Stimulated activated naive CD8-positive, alpha-beta T cell treated with anti-CD3 and anti-CD28 coated beads, Interleukin-15, Interleukin-2, amounts not matched to agents 100 ng/mL and 50 ng/mL, for 24 hours (primary cell): ENCODE data around the gene PADI6.
"Not testable (repeated sequence)": the region's sequence is repeated elsewhere in the genome, so short reads cannot be mapped to it uniquely, and the experiment has no call there.

Experiments
- H3K27ac Mint-ChIP-seq: one replicate; pipeline ENCODE4 v1.8.0; 2021; ENCODE audit warnings: mild to moderate bottlenecking, mixed read lengths
- H3K27me3 Mint-ChIP-seq: one replicate; pipeline ENCODE4 v1.8.0; 2021; ENCODE audit warnings: mixed read lengths
- H3K36me3 Mint-ChIP-seq: one replicate; pipeline ENCODE4 v1.8.0; 2021; ENCODE audit warnings: low read depth, mixed read lengths
- H3K4me1 Mint-ChIP-seq: one replicate; pipeline ENCODE4 v1.8.0; 2021; ENCODE audit warnings: low read depth, mixed read lengths
- H3K4me3 Mint-ChIP-seq: one replicate; pipeline ENCODE4 v1.8.0; 2021; ENCODE audit warnings: mild to moderate bottlenecking, mixed read lengths
- H3K9me3 Mint-ChIP-seq: one replicate; pipeline ENCODE4 v1.8.0; 2021; ENCODE audit warnings: mixed read lengths

The PADI6 gene

DNA sequence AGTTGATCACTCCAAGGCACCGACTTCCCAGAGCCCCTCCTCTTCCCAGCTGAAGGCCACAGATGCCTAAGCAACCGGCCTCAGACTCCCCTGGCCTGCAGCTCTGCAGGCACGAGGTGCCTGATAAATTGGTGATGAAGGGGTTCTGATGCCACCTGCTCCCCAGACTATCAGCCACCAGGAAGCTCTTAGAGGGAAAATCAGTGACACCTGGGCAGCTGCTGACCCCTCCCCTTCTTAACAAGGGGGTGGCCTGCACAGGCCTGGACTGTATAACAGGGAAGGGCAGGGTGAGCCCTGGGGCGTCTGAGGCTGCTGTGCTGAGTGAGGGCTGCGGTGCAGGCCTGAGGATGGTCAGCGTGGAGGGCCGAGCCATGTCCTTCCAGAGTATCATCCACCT is at the start of gene PADI6:
Gene PADI6, plus strand, starts transcription at position 301 of the 400 bp plus-strand sequence. Its CDS starts 50 bp downstream, at position 351.
- Mint-ChIP-seq H3K27me3 (peaks cover 9% of the 10 kb centered on the region), H3K27ac (no peak within 1 kb of the TSS), H3K4me1 (no peaks in the 10 kb centered on the region), H3K9me3 (no peaks in the 10 kb centered on the region), H3K36me3 (no peaks in the 10 kb centered on the region), H3K4me3 (no peak within 1 kb of the TSS)

DNA sequence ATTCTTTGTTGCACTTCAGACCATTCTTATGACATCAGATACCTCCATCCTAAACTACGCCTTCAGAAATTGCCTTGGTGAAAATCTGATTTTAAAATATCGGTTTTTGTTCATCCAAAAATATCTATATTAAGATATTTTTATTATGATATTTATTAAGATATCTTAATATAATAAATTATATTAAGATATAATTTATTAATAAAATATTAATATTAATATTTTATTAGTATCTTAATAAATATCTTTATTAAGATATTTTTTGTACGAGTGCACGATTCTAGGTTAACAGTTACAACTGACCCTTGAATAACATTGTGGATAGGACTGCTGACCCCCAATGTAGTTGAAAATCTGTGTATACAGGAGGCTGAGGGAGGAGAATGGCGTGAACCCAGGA is 43.1 kb upstream of the PADI6 start:
- Mint-ChIP-seq H3K36me3 (no peaks in the 10 kb centered on the region), H3K27me3 (peaks cover 14% of the 10 kb centered on the region), H3K27ac (no peak overlapping the region), H3K4me3 (no peak overlapping the region), H3K9me3 (no peaks in the 10 kb centered on the region), H3K4me1 (no peaks in the 10 kb centered on the region)

DNA sequence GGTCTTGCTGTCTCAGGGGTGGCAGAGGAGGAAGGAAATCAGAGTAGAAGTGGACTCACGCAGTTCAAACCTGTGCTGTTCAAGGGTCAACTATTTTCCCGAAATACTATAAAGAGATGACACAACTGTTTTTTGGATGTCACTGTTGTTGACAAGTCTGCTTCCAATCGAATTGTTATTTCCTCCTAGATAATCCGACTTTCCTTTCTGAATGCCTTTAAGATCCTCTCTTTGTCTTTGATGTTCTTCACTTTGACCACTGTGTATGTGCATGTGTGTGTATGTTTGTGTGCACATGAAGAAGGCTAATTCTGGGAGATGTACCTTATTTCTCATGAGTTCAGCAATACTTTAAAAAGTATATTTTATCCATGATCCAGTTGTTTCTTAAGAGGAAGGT is 42.4 kb upstream of the PADI6 start:
- H3K9me3 Mint-ChIP-seq: no peaks in the 10 kb centered on the region
- H3K4me1 Mint-ChIP-seq: no peaks in the 10 kb centered on the region
- no peak overlapping the region for H3K27ac Mint-ChIP-seq
- H3K36me3 Mint-ChIP-seq: no peaks in the 10 kb centered on the region
- H3K4me3 Mint-ChIP-seq: no peak overlapping the region
- H3K27me3 Mint-ChIP-seq: peaks cover 16% of the 10 kb centered on the region

DNA sequence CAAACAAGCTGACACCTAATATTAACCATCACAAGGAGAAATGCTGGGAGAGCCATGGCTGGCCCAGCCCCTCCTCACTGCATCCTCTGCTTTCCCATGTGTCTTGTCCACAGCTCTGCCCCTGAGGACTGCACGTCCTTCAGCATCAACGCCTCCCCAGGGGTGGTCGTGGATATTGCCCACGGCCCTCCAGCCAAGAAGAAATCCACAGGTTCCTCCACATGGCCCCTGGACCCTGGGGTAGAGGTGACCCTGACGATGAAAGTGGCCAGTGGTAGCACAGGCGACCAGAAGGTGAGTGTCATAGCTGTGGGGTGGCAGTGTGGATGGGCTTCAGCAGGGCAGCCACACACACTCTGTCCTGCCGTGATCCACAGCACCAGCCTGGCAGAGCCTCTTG is 41.1 kb upstream of the PADI6 start:
- H3K27ac Mint-ChIP-seq: no peak overlapping the region
- H3K9me3 Mint-ChIP-seq: no peaks in the 10 kb centered on the region
- H3K4me1 Mint-ChIP-seq: no peaks in the 10 kb centered on the region
- no peaks in the 10 kb centered on the region for H3K36me3 Mint-ChIP-seq
- H3K27me3 Mint-ChIP-seq: peaks cover 18% of the 10 kb centered on the region
- H3K4me3 Mint-ChIP-seq: no peak overlapping the region

DNA sequence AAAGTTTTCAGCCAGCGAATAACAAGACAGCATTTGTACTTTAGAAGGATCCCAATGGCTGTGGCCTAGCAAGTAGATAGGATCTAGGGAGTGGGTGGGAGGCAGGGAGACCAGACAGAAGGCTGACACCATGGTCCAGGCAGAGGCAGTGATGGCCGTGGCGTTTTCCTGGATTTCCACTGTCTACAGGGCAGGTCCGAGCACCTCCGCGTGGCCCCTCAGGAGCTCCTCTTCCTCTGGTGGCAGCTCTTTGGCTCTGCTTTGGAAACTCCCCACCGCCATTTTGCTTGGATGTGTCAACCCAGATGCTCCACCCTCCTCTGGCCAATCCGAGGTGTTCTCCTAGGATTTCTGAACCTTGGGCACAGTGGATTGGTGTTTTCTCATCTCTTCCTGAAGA is 38.9 kb upstream of the PADI6 start:
- Mint-ChIP-seq H3K27me3 (peaks cover 26% of the 10 kb centered on the region), H3K9me3 (no peaks in the 10 kb centered on the region), H3K36me3 (no peaks in the 10 kb centered on the region), H3K27ac (no peak overlapping the region), H3K4me3 (no peak overlapping the region), H3K4me1 (no peaks in the 10 kb centered on the region)

DNA sequence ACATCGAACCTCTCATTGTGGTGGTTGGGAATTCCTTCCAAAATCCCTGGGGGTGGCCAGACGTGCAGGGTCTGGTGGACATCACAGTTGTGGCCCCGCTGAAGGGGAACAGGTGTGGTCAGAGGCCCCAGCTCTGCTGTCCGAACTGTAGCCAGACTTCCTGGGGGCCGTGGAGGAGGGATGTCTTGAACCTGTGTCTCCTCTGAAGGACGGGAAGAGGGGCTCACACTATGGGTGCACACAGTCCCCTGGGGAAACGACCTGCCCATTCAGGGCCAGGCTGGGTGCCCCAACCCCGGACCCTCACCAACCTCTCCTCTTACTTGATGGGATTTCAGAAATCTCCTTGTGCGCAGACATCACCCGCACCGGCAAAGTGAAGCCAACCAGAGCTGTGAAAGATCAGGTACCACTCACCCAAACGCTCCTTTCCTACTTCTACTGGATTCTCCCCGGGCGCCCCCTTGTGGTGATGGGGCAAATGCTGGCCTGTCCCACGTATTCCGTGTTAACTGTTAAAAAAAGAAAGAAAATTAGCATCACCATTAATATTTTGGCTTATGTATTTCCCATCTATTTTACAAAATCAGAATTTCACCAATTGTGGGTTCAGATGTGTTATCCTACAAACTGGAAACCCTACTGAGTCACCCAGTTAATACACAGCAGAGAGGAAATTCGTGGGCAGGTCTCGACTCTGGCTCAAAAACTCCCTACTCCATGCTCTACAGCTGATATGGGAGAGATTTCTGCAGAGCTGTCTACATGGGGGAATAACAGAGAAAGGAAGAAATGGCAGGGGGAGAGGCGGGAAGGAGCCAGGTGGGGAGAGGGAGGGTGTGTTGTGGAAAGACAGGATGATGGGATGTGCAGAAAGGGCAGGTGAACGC is 35.9 kb upstream of the PADI6 start:
- no peaks in the 10 kb centered on the region for H3K9me3 Mint-ChIP-seq
- H3K4me1 Mint-ChIP-seq: no peaks in the 10 kb centered on the region
- H3K36me3 Mint-ChIP-seq: no peaks in the 10 kb centered on the region
- H3K4me3 Mint-ChIP-seq: no peak overlapping the region
- H3K27me3 Mint-ChIP-seq: peaks cover 22% of the 10 kb centered on the region
- H3K27ac Mint-ChIP-seq: no peak overlapping the region

DNA sequence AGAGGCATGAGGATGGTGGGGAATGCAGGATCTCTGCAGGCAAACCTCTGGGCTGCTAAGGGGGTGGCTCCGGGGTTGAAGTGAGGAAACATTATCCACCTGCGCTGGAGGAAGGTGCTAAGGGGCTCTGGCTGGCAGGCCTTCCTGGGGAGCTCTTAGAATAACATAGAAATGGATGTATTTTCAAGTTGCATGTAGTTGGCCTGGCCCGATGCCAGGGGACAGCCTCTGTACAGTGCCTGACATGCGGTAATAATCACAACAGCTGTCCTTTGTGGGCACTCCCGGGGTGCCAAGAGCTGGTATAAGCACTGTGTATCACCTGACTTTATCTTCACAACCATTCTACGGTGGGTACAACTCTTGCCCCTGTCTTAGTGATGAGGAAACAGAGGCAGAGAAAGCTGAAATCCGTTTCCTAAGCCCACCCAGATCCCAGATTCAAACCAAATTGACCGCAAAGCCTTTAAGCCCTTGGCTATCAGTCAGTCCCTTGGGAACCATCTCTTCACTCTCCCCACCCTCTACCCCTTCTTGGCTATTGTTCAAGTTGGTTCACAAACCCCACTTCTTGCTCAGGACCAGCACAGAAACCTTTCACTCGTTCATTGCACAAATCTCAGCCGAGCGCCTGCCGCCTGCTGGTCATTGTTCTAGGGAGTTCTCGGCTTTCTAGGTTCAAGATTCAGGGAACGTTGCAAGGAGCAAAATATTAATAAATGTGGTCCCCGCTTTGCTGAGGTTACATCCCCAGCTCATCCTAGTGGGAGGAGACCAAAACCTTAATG is 33.1 kb upstream of the PADI6 start:
- no peaks in the 10 kb centered on the region for H3K9me3 Mint-ChIP-seq

DNA sequence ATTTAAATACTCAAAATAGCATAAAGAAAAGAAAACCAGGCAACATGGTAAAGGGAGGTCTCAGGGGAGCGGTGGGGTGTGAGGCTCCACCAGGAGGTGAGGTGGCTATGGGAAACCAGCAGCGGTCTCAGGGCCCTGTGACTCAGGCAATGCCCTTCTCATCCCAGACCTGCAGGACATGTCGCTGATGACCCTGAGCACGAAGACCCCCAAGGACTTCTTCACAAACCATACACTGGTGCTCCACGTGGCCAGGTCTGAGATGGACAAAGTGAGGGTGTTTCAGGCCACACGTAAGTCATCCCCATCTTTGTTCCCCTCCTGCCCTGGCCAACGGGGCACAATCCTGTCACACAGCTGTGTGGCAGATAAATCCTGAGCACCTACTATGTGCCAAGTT is 32.5 kb upstream of the PADI6 start:
- Mint-ChIP-seq H3K9me3 (no peaks in the 10 kb centered on the region), H3K4me3 (no peak overlapping the region), H3K27ac (no peak overlapping the region), H3K27me3 (peaks cover 11% of the 10 kb centered on the region), H3K36me3 (no peaks in the 10 kb centered on the region), H3K4me1 (no peaks in the 10 kb centered on the region)

More for the DNA sequence above, 33.1 kb upstream of the PADI6 start:
- Mint-ChIP-seq H3K27me3 (peaks cover 12% of the 10 kb centered on the region), H3K4me1 (no peaks in the 10 kb centered on the region), H3K4me3 (no peak overlapping the region), H3K36me3 (no peaks in the 10 kb centered on the region), H3K27ac (no peak overlapping the region)

DNA sequence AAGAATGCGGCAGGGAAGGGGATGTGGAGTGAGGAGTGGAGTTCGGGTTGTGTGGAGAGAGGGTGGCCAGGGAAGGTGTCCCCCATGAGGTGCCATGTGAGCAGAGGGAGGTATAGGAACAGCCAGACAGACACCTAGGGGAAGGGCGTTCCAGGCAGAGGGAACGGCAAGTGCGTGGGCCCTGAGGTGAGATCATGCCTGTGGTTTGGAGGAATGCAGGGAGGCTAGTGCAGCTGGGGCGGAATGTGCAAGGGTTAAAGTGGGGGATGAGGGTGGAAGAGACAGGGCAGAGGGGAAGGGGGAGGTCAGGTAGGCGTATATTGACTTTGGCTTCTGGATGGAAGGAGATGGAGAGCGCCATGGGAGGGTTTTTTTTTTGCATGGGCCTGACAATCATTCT is 31.6 kb upstream of the PADI6 start:
- no peaks in the 10 kb centered on the region for H3K4me1 Mint-ChIP-seq
- H3K4me3 Mint-ChIP-seq: no peak overlapping the region
- H3K36me3 Mint-ChIP-seq: no peaks in the 10 kb centered on the region
- H3K27ac Mint-ChIP-seq: no peak overlapping the region
- H3K27me3 Mint-ChIP-seq: peaks cover 9% of the 10 kb centered on the region
- no peaks in the 10 kb centered on the region for H3K9me3 Mint-ChIP-seq

DNA sequence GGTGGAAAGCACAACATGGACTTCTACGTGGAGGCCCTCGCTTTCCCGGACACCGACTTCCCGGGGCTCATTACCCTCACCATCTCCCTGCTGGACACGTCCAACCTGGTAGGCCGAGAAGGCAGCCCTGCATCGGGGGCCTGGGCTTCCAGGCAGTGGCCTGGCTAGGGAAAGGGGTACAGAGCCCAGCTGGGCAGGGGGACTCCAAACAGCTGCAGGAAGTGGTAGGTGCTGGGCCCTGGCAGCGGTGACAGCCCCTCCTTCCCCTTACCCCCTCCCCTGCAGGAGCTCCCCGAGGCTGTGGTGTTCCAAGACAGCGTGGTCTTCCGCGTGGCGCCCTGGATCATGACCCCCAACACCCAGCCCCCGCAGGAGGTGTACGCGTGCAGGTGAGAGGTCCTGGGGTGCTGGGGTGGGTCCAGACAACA is 30.0 kb upstream of the PADI6 start:
- Mint-ChIP-seq H3K9me3 (no peaks in the 10 kb centered on the region), H3K27ac (no peak overlapping the region), H3K4me3 (no peak overlapping the region), H3K27me3 (no peaks in the 10 kb centered on the region), H3K4me1 (no peaks in the 10 kb centered on the region), H3K36me3 (no peaks in the 10 kb centered on the region)

DNA sequence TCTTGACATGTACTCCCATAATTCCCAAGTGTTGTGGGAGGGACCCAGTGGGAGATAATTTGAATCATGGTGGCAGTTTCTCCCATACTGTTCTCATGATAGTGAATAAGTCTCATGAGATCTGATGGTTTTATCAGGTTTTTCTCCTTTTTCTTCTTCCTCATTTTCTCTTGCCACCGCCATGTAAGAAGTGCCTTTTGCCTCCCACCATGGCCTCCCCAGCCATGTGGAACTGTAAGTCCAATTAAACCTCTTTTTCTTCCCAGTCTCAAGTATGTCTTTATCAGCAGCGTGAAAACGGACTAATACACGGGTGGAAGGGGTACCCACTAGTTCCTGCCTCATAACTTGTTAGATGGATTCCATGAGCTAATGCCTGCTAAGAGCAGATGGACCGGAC is 26.5 kb upstream of the PADI6 start:
- not testable (repeated sequence) for H3K4me1 Mint-ChIP-seq, H3K9me3 Mint-ChIP-seq, H3K4me3 Mint-ChIP-seq, H3K27me3 Mint-ChIP-seq, H3K27ac Mint-ChIP-seq, H3K36me3 Mint-ChIP-seq

DNA sequence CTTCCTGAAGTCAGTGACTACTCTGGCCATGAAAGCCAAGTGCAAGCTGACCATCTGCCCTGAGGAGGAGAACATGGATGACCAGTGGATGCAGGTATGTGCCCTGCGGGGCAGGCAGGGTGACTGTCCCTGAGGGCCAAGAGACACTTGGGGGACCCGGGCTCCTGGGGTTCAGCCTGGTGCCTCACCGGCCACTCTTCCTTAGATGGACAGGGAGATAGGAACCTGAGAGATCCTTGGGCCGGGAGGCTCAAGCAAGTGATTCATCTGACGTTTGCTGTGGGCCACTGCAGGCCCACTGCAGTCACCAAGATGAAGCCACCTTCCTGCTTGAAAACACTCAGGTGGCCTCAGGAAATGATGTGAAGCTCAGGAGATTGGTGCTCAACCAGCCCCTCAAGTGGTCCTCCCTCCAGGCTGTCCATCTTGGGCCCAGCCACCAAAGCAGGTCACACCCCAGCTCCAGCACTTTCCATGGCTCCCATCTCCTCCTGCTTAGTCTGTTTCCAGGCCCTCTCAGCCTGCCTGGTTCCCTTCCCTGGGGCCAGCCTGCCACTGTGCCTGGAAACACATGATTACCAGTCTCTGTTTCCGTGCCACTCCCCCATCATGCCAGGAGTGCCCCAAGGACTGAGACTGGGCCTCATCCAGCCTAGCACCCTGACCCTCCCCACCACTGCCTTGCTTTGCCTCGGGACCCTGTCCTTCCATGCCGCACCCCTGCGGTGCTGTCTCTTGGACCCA is 25.8 kb upstream of the PADI6 start:
- Mint-ChIP-seq H3K27me3 (no peaks in the 10 kb centered on the region), H3K27ac (no peak overlapping the region), H3K36me3 (no peaks in the 10 kb centered on the region), H3K4me1 (peaks cover 5% of the 10 kb centered on the region), H3K4me3 (no peak overlapping the region), H3K9me3 (no peaks in the 10 kb centered on the region)

DNA sequence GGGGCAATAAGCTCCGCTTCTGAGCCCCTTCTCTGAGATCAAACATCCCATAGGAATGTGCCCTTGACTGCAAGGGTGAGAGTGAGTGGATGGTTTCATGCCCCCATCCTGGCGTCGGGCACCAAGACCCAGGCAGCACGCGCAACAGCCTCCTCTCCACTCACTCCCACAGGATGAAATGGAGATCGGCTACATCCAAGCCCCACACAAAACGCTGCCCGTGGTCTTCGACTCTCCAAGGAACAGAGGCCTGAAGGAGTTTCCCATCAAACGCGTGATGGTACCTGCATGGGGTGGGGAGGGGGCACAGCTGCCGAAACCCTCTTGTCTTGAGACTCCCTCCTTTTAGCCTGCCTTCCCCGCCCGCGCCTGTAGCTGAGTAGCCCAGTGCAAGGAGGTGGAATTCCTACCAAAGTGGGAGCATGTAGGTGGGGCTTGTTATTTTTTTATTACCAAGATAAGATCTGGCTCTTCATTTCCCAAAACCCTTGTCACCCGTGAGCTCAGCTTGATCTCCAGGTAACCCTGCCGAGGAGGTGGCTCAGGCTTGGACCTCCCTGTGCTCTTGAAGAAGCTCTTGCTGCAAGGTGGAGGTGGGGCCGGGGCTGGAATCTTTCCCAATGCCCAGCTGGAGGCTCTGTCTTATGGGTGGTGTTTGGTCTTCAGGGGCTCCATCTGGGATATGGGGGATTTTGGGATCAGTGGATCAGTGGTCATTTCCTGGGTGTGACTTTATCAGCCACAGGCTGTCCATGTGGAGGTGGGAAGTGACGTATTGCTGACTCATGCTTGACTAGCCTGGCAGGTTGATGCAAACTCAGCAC is 24.0 kb upstream of the PADI6 start:
- H3K27me3 Mint-ChIP-seq: no peaks in the 10 kb centered on the region
- no peak overlapping the region for H3K4me3 Mint-ChIP-seq
- no peak overlapping the region for H3K27ac Mint-ChIP-seq
- peaks cover 5% of the 10 kb centered on the region for H3K4me1 Mint-ChIP-seq
- no peaks in the 10 kb centered on the region for H3K9me3 Mint-ChIP-seq
- H3K36me3 Mint-ChIP-seq: no peaks in the 10 kb centered on the region

DNA sequence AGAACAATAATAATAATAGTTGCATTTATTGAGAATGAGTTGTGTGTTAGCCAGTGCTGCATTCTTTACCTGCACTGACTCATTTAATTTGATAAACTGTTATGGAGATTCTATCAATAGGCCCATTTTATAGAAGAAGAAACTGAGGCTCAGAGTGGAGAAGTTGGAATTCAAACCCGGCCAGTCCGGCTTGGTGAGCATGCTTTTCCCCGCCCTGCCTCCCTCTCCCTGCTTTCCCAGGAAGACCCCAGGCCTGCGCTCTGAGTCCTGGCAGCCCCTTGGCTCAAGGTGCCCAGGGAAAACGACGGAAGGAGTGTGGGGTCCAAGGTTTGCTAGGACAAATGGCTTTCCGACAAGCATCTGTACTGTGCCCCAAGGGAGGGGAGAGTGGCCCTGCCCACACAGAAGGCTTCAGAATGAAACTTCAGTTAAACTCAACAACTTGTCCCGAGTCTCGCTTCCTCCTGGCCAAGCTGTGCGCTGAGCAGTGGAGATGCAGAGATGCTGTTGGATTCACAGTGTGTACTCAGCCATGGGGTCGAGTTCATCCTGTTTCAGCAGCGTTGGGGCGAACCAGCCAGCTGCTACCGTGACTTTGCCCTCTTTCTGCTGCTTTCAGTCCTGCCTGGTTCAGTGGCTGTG is 23.3 kb upstream of the PADI6 start:
- Mint-ChIP-seq H3K27me3 (no peaks in the 10 kb centered on the region), H3K27ac (no peak overlapping the region), H3K36me3 (no peaks in the 10 kb centered on the region), H3K9me3 (no peaks in the 10 kb centered on the region), H3K4me1 (peaks cover 5% of the 10 kb centered on the region), H3K4me3 (no peak overlapping the region)
